GM10847 (cell line): ENCODE measurements around the gene RAPGEF2.

Experiments used
- POLR2A ChIP-seq: IDR thresholded peaks from 2 replicates; pipeline ENCODE4 v1.6.1; 2011; ENCODE audit not compliant: insufficient read length; ENCODE audit errors: extremely low read depth

Gene RAPGEF2

GRCh38 chr4:159227984-159228383, 125.1 kb downstream of the RAPGEF2 start:
- no peak for TF ChIP-seq POLR2A

- TF ChIP-seq POLR2A, result no peak
These were observed 126.3 kb downstream of the RAPGEF2 start for GRCh38 chr4:159229164-159229563.

- TF ChIP-seq POLR2A, result no peak
These were observed 129.7 kb downstream of the RAPGEF2 start for GRCh38 chr4:159232465-159233106.

- no peak for TF ChIP-seq POLR2A
These were observed 133.0 kb downstream of the RAPGEF2 start for GRCh38 chr4:159235779-159236368.

- TF ChIP-seq POLR2A, result no peak
These were observed 135.1 kb downstream of the RAPGEF2 start for GRCh38 chr4:159237975-159238374.

GRCh38 chr4:159238631-159239030, 135.8 kb downstream of the RAPGEF2 start:
- TF ChIP-seq POLR2A, result no peak

GRCh38 chr4:159239629-159240028, 136.8 kb downstream of the RAPGEF2 start:
- TF ChIP-seq POLR2A, result no peak

- TF ChIP-seq POLR2A, result no peak
These were observed 137.2 kb downstream of the RAPGEF2 start for GRCh38 chr4:159240046-159240445.

GRCh38 chr4:159240687-159241086, 137.8 kb downstream of the RAPGEF2 start:
- no peak for TF ChIP-seq POLR2A

- no peak for TF ChIP-seq POLR2A
These were observed 139.5 kb downstream of the RAPGEF2 start for GRCh38 chr4:159242427-159242826.

- TF ChIP-seq POLR2A, result no peak
These were observed 145.7 kb downstream of the RAPGEF2 start for GRCh38 chr4:159248384-159249178.

GRCh38 chr4:159250751-159251325, 148.0 kb downstream of the RAPGEF2 start:
- no peak for TF ChIP-seq POLR2A

GRCh38 chr4:159252491-159252890, 149.6 kb downstream of the RAPGEF2 start:
- TF ChIP-seq POLR2A, result no peak

GRCh38 chr4:159256037-159256436, 153.2 kb downstream of the RAPGEF2 start:
- TF ChIP-seq POLR2A, result no peak

GRCh38 chr4:159258889-159259560, 156.1 kb downstream of the RAPGEF2 start:
- no peak for TF ChIP-seq POLR2A
